Cardiac muscle cell (in vitro differentiated cells and primary cell): ENCODE measurements around the gene SNCAIP. TPM values are rescaled to one million over a fixed set of nuclear protein-coding genes. Genes with fewer than 3 reads are reported as not detected.

Source experiments
- DNase-seq, 2 donors: peaks; one replicate each; pipeline versions ENCODE4 v3.0.0 to v3.0.0-alpha.2; 2010 to 2017; ENCODE audit warnings: low read depth in 1 of 2, low spot score in 1 of 2
- H3K27ac ChIP-seq: fragments of 200-600 bp; sonication (generic); 2 replicates; pipeline ENCODE4 v1.5.1; 2016
- H3K27me3 ChIP-seq: fragments of 200-600 bp; sonication (generic); 2 replicates; pipeline ENCODE4 v1.6.0; 2016; ENCODE audit warnings: control low read depth
- H3K36me3 ChIP-seq: fragments of 200-600 bp; sonication (generic); 2 replicates; pipeline ENCODE4 v1.5.1; 2016; ENCODE audit warnings: control low read depth
- H3K4me1 ChIP-seq: fragments of 200-600 bp; sonication (generic); 2 replicates; pipeline ENCODE4 v1.8.1; 2017; ENCODE audit warnings: low read depth, mild to moderate bottlenecking, mixed run types
- H3K4me3 ChIP-seq: fragments of 200-600 bp; sonication (generic); 2 replicates; pipeline ENCODE4 v1.5.1; 2016; ENCODE audit warnings: mild to moderate bottlenecking
- H3K9me3 ChIP-seq: fragments of 200-600 bp; sonication (generic); 2 replicates; pipeline ENCODE4 v1.5.1; 2017; ENCODE audit warnings: low read depth, mild to moderate bottlenecking, control low read depth
- CTCF ChIP-seq: IDR thresholded peaks from 2 replicates; pipeline ENCODE4 v1.5.1; 2012; ENCODE audit warnings: low read depth, mild to moderate bottlenecking, low read length
- polyA plus RNA-seq: library from polyadenylated mRNA; unstranded; fragments of >200 nt; fragmentation: Nextera tagmentation; extraction: Ambion mirVana; gene quantifications from 2 replicates; pipeline ENCODE4 v1.2.1, GENCODE V29; 2016
- total RNA-seq: library from RNA; depleted of rRNA; stranded (reverse); fragments of >200 nt; gene quantifications from 2 replicates; pipeline ENCODE4 v1.2.3, GENCODE V29; 2016

Gene SNCAIP
- total and polyA plus RNA-seq, 2 experiments from 2014 or later: 9.0 to 14.1 TPM

- no peaks in the 10 kb centered on the region for H3K36me3 ChIP-seq
Measured at GRCh38 chr5:122402955-122403685, 91.1 kb downstream of the SNCAIP start.

GRCh38 chr5:122404018-122404417, 92.0 kb downstream of the SNCAIP start:
- no peak for DNase-seq
- H3K27me3 ChIP-seq: no peaks in the 10 kb centered on the region

More at GRCh38 chr5:122402955-122403685, 91.1 kb downstream of the SNCAIP start:
- Histone ChIP-seq H3K4me3 (no peak overlapping the region), H3K4me1 (no peaks in the 10 kb centered on the region), H3K27me3 (no peaks in the 10 kb centered on the region), H3K9me3 (no peaks in the 10 kb centered on the region), H3K27ac (no peak overlapping the region)
- no peak for TF ChIP-seq CTCF
- no peak for DNase-seq

GRCh38 chr5:122404653-122405362, 92.8 kb downstream of the SNCAIP start:
- TF ChIP-seq CTCF: no peak
- H3K27me3 ChIP-seq: no peaks in the 10 kb centered on the region

More at GRCh38 chr5:122404018-122404417, 92.0 kb downstream of the SNCAIP start:
- TF ChIP-seq CTCF: no peak
- H3K9me3 ChIP-seq: no peaks in the 10 kb centered on the region
- H3K4me3 ChIP-seq: no peak overlapping the region
- H3K27ac ChIP-seq: no peak overlapping the region
- H3K36me3 ChIP-seq: no peaks in the 10 kb centered on the region
- no peaks in the 10 kb centered on the region for H3K4me1 ChIP-seq

GRCh38 chr5:122405751-122406150, 93.7 kb downstream of the SNCAIP start:
- Histone ChIP-seq H3K9me3 (no peaks in the 10 kb centered on the region), H3K27ac (no peak overlapping the region), H3K4me3 (no peak overlapping the region), H3K27me3 (no peaks in the 10 kb centered on the region), H3K36me3 (no peaks in the 10 kb centered on the region), H3K4me1 (no peaks in the 10 kb centered on the region)
- no peak for DNase-seq
- TF ChIP-seq CTCF: no peak

More at GRCh38 chr5:122404653-122405362, 92.8 kb downstream of the SNCAIP start:
- H3K27ac ChIP-seq: no peak overlapping the region
- no peak overlapping the region for H3K4me3 ChIP-seq
- no peaks in the 10 kb centered on the region for H3K4me1 ChIP-seq
- no peak for DNase-seq
- H3K9me3 ChIP-seq: no peaks in the 10 kb centered on the region
- H3K36me3 ChIP-seq: no peaks in the 10 kb centered on the region

- H3K27ac ChIP-seq: no peak overlapping the region
- TF ChIP-seq CTCF: no peak
Measured at GRCh38 chr5:122406181-122406580, 94.1 kb downstream of the SNCAIP start.

More at GRCh38 chr5:122406181-122406580, 94.1 kb downstream of the SNCAIP start:
- H3K27me3 ChIP-seq: no peaks in the 10 kb centered on the region
- DNase-seq: no peak
- H3K4me3 ChIP-seq: no peak overlapping the region
- no peaks in the 10 kb centered on the region for H3K9me3 ChIP-seq
- H3K36me3 ChIP-seq: no peaks in the 10 kb centered on the region
- H3K4me1 ChIP-seq: no peaks in the 10 kb centered on the region
